Measurements from ENCODE around the gene SCRT2.

SCRT2 gene

DNA sequence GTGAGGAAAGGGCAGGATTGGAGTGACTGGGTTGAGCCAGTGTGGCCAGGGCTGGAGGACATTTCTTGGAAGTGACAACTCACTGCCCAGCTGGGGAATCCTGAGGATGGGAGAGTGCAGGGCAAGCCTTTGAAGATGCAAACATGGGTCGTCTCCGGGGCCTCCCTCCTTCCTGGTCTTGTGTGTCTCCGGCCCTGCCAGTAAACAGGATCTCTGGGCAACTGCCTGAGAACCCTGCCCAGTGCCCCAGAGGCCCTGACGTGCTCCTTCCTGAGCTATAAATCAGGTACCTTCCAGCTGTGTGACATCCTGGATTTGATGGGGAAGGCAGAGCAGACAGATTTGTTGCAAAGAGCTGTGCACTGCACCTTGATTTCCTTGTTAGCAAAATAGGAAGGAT lies 52.6 kb downstream of the SCRT2 start:
- DNase-seq, result no peak

DNA sequence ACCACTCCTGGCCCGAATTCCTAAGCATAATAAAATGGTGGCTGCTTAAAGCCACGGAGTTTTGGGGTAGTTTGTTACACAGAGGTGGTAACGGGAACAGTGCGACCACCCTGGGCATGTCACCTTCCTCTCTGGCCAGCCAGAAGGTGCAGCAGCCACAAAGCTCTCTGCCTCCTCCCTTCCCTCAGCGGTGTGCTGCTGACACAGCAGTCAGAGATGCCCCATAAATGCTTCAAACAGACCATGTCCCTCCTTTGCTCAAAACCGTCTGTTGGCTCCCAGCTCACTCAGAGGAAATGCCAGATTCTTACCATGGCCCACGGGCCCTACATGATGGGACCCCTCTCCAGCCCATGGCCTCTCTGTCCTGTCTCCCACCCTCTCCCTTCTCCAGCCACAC lies 53.4 kb downstream of the SCRT2 start:
- no peak for DNase-seq

- DNase-seq, result no peak
Measured at GRCh38 chr20:621125-621756, 54.4 kb downstream of the SCRT2 start.

DNA sequence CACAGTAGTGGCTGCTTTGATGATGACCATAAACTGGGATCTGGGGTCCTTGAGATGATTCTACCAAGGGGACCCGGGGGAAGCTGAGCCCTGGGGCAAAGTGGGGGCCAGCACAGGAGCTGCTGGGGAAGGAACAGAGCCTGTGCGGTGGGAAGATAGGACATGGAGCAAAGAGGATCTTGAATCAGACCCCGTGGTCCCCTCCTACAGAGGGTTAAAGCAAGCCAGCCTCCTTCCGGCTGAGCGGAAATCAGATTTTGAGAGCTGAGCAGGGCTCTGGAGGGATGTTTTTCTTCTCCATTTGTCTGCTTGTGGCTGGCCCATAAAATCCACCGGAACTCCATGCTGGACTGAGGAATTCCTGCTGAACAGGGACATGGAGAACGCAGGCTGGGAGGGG lies 55.4 kb downstream of the SCRT2 start:
- DNase-seq, result no peak

DNA sequence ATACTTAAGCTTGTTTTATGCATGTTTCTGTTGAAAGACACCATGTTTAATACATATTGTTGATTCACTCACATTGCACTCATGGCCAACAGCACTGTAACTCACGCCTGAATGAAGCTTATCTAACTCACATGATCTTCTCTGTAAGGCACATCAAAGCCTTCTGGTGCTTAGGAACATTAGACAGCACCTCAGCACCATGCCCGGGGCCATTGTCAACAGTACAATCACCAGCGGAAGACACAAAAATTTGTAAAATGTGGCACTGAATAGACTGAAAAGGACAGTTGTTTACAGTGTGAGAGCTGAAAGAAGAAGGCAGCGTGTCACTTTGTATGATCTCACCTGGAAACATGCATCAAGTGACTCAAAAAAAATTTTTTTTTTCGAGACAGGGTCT lies 56.6 kb downstream of the SCRT2 start:
- no peak for DNase-seq

DNA sequence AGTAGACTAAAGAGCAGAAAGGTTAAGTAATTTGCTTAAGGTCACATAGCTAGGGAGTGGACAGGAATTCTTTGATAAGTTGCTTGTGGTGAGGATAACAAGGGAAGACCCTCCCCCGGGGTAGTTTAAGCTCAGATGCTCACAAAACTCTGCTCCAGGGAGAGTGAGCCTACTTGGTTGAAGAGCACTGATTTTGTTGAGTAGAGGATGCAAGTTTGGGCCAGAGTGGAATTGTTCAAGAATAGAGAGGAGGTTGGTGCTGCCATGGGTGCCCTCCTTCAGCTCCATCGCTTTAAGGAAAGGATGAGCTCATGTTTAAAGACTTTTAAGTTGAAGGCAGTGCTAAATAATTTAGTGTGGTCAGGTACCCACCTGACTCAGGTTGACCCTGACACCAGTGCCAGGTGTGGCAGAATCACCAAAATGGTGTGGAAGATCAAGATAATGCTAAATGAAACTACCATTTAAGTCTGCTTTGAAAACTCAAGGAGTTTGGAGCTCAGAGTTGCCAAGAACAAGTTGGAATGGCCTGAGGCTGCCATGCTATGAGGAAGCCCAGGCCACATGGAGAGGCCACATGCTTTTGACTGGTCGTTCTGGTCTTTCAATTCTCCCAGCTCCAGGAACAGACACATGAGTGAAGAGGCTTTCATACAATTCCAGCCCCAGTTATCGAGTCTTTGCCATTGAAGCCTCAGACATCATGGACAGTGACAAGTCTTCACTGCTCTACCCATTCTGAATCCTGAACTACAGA lies 57.5 kb downstream of the SCRT2 start:
- DNase-seq, result no peak

- DNase-seq, result no peak
Measured at GRCh38 chr20:615514-615913, 60.1 kb downstream of the SCRT2 start.

DNA sequence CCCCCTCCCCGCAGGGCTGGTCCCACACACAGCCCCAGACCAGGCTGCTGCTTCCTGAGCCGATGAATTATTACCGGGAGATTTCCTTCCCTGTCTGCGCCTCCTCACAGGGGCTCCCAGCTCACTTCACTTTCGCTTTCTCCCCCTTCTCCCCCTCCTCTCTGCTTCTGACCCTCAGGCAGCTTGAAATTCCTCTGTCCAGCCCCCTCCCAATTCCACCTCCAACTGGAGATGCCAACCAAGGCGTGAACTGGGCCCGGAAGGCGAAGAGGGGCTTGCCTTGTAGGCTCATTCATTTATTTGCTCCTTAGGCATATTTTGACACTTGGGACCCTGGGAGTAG lies 63.8 kb downstream of the SCRT2 start:
- DNase-seq, result no peak
